ENCODE results near the gene ADCY9. TPM values are rescaled to one million over a fixed set of nuclear protein-coding genes. Genes with fewer than 3 reads are reported as not detected.

ADCY9 gene
- total RNA-seq, 2 experiments from 2014 or later = 6.5 to 7.1 TPM

DNA sequence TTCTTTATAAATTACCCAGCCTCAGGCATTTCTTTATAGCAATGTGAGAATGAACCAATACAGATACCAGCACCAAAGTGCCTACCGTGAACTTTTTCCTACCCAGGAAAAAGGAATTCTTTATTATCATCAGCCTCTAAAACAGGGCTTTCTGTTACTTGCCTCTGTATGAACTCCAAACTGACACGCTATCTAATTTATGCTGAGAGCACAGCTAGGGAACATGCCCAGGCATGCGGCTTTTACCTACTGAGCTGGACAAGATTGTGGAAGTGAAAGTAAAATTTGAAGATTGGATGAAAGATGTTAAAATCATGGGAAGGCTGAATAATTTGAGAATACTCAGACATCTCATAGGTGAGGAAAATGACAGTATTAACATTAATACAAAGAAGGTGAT lies 24.4 kb upstream of the ADCY9 start:
- Mint-ChIP-seq H3K9me3 (no peaks in the 10 kb centered on the region), H3K27ac (peak overlapping the region; percentile 59), H3K4me1 (ENCODE audit: low read depth) (peaks cover 8% of the 10 kb centered on the region), H3K27me3 (ENCODE audit: low read depth) (peaks cover 4% of the 10 kb centered on the region), H3K4me3 (no peak overlapping the region), H3K36me3 (ENCODE audit: low read depth) (no peaks in the 10 kb centered on the region)
- peak; percentile 18 for DNase-seq
- CTCF ChIA-PET = no interaction called here
- intact Hi-C loops (cut with micrococcal nuclease) = no loop called here

GRCh38 chr16:4139968-4140367 lies 23.7 kb upstream of the ADCY9 start:
- intact Hi-C loops (cut with micrococcal nuclease) = no loop called here
- H3K27me3 Mint-ChIP-seq (ENCODE audit: low read depth) = peaks cover 4% of the 10 kb centered on the region
- H3K4me3 Mint-ChIP-seq = no peak overlapping the region
- CTCF ChIA-PET = no interaction called here
- no peaks in the 10 kb centered on the region for H3K36me3 Mint-ChIP-seq (ENCODE audit: low read depth)
- no peaks in the 10 kb centered on the region for H3K9me3 Mint-ChIP-seq
- peak overlapping the region; percentile 59 for H3K27ac Mint-ChIP-seq
- H3K4me1 Mint-ChIP-seq (ENCODE audit: low read depth) = peaks cover 8% of the 10 kb centered on the region
- DNase-seq = no peak

DNA sequence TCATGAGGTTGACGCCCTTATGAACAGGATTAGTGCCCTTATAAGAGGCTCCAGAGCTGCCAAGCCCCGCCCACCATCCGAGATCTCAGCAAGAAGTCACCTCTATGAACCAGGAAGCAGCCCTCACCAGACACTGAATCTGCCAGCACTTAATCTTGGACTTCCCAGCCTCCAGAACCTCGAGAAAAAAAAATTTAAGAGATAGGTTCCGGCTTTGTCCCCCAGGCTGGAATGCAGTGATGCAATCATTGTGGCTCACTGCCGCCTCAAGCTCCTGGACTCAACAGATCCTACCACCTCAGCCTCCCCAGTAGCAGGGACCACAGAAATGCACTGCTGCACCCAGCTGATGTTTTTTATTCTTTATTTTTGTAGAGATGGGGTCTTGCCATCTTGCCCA lies 22.5 kb upstream of the ADCY9 start:
- intact Hi-C loops (cut with micrococcal nuclease) = no loop called here
- H3K27ac Mint-ChIP-seq = no peak overlapping the region
- DNase-seq = no peak
- H3K36me3 Mint-ChIP-seq (ENCODE audit: low read depth) = no peaks in the 10 kb centered on the region
- H3K4me1 Mint-ChIP-seq (ENCODE audit: low read depth) = peaks cover 8% of the 10 kb centered on the region
- H3K27me3 Mint-ChIP-seq (ENCODE audit: low read depth) = peaks cover 4% of the 10 kb centered on the region
- H3K9me3 Mint-ChIP-seq = no peaks in the 10 kb centered on the region
- H3K4me3 Mint-ChIP-seq = no peak overlapping the region
- CTCF ChIA-PET = no interaction called here

DNA sequence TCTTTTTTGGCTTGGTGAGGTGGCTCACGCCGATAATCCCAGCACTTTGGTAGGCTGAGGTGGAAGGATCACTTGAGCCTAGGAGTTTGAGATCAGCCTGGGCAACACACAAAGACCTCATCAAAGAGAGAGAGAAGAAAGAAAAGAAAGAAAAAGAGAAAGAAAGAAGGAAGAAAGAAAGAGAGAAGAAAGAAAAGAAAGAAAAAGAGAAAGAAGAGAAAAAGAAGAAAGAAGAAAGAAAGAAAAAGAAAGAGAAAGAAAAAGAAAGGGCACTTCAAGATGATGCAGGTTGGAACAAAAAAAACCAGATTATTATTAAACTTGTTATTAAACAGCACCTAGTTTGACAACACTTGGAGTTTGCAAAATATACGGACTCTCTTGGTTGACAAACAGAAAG lies 21.2 kb upstream of the ADCY9 start:
- H3K9me3 Mint-ChIP-seq = no peaks in the 10 kb centered on the region
- H3K36me3 Mint-ChIP-seq (ENCODE audit: low read depth) = no peaks in the 10 kb centered on the region
- CTCF ChIA-PET = no interaction called here
- intact Hi-C loops (cut with micrococcal nuclease) = no loop called here
- peaks cover 7% of the 10 kb centered on the region for H3K4me1 Mint-ChIP-seq (ENCODE audit: low read depth)
- H3K4me3 Mint-ChIP-seq = no peak overlapping the region
- H3K27ac Mint-ChIP-seq = no peak overlapping the region
- DNase-seq = no peak
- peaks cover 4% of the 10 kb centered on the region for H3K27me3 Mint-ChIP-seq (ENCODE audit: low read depth)

GRCh38 chr16:4136229-4136813 lies 20.1 kb upstream of the ADCY9 start:
- Mint-ChIP-seq H3K4me1 (ENCODE audit: low read depth) (peaks cover 5% of the 10 kb centered on the region), H3K9me3 (no peaks in the 10 kb centered on the region), H3K36me3 (ENCODE audit: low read depth) (no peaks in the 10 kb centered on the region), H3K4me3 (no peak overlapping the region), H3K27ac (no peak overlapping the region), H3K27me3 (ENCODE audit: low read depth) (peaks cover 2% of the 10 kb centered on the region)
- CTCF ChIA-PET = interaction anchor here (0.6 kb wide), 1 partner anchor 95 kb away, joined by 5 read pairs; no protein-coding TSS in a partner anchor
- no peak for DNase-seq
- intact Hi-C loops (cut with micrococcal nuclease) = no loop called here

DNA sequence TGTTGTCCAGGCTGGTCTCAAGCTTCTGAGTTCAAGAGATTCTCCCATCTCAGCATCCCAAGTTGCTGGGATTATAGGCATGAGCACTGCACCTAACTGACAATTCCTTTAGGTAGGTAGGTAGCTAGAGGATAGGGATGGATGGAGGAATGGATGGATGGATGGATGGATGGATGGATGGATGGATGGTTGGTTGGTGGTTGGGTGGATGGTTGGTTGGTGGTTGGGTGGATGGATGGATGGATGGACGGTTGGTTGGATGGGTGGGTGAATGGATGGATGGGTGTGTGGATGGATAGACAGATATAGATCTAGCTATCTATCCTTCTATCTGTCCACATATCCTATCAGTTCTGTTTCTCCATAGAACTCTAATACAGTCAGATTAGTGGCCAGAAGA lies 19.3 kb upstream of the ADCY9 start:
- Mint-ChIP-seq H3K4me3 (no peak overlapping the region), H3K9me3 (no peaks in the 10 kb centered on the region), H3K27me3 (ENCODE audit: low read depth) (peaks cover 2% of the 10 kb centered on the region), H3K27ac (no peak overlapping the region), H3K4me1 (ENCODE audit: low read depth) (peaks cover 2% of the 10 kb centered on the region), H3K36me3 (ENCODE audit: low read depth) (no peaks in the 10 kb centered on the region)
- no peak for DNase-seq
- intact Hi-C loops (cut with micrococcal nuclease) = no loop called here
- CTCF ChIA-PET = no interaction called here

DNA sequence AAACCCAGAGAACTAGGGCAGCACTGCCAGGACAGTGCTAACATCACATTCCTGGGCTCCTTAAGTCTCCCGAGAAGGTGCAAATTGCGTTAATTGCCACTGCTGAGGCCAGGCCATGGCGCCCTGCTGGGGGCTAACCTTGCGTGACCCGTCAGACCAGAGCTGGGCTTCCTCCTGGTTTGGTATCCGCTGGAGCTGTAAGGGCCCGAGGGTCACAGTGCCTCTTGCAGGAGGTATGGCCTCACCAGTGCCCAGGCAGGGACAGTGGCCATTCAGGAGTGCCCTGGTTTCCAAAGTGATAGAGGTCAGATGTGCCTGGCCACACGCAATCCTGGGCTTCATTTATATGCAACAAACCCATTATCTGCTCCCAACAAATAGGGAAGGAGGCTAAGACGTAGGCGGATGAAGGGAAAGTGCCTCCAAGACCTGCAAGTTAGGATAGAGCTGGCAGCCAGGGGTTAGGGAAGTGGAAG lies 17.7 kb upstream of the ADCY9 start:
- Mint-ChIP-seq H3K4me1 (ENCODE audit: low read depth) (no peaks in the 10 kb centered on the region), H3K27ac (no peak overlapping the region), H3K36me3 (ENCODE audit: low read depth) (no peaks in the 10 kb centered on the region), H3K9me3 (no peaks in the 10 kb centered on the region), H3K27me3 (ENCODE audit: low read depth) (no peaks in the 10 kb centered on the region), H3K4me3 (no peak overlapping the region)
- CTCF ChIA-PET = no interaction called here
- intact Hi-C loops (cut with micrococcal nuclease) = no loop called here
- DNase-seq = no peak

DNA sequence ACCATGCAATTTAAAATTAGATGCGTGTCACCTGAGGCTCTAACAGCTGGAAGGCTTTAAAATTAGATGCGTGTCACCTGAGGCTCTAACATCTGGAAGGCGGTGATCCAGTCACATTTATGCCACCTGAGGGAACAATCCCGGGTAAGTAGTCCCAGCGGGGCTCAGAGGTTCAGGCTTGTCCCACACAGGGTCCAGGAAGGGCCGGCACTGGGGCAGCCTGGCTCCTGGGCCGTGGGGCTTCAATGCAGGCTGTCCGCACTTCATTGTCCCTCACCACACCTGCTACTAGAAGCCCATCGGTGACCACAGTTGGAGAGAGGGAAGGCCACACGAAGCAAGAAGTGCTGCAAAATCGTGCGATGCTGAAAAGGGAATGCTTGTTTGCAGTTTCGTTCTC lies 15.4 kb upstream of the ADCY9 start:
- CTCF ChIA-PET = interaction anchor here (0.6 kb wide), 1 partner anchor 26 kb away, joined by 3 read pairs; no protein-coding TSS in a partner anchor
- Mint-ChIP-seq H3K4me1 (ENCODE audit: low read depth) (no peaks in the 10 kb centered on the region), H3K36me3 (ENCODE audit: low read depth) (no peaks in the 10 kb centered on the region), H3K9me3 (no peaks in the 10 kb centered on the region), H3K27ac (no peak overlapping the region), H3K4me3 (no peak overlapping the region), H3K27me3 (ENCODE audit: low read depth) (no peaks in the 10 kb centered on the region)
- DNase-seq = no peak
- intact Hi-C loops (cut with micrococcal nuclease) = no loop called here

GRCh38 chr16:4124535-4125294 lies 8.5 kb upstream of the ADCY9 start:
- CTCF ChIA-PET = no interaction called here
- intact Hi-C loops (cut with micrococcal nuclease) = no loop called here
- no peak overlapping the region for H3K27ac Mint-ChIP-seq

DNA sequence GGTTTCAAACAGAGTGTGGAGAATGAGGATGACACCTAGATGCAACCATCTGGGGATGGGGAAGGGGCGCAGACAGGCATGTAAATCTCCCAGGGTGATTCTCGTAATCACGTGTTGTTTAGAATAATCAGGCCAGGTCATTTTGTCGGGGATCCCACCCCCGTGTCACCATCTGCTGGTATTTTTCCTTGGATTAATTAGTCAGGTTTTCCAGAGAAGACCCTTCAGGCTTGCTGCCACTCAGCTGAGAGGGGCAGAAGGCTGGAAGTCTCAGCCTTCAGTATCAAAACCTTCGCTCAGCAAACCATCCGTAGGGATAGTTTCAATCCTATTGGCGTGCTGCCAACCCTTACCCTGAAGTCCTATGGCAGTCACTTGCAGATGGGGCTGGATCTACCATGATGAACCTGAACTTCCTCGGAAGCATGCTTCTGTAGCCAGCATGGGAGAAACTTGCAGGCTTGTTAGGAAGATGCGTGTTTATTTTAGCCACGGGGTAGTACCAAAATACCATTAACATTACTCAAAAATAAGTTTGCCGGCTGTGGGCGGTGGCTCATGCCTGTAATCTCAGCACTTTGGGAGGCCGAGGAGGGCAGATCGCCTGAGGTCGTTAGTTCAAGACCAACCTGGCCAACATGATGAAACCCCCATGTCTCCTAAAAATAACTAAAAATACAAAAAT lies 7.5 kb upstream of the ADCY9 start:
- Mint-ChIP-seq H3K9me3 (no peaks in the 10 kb centered on the region), H3K4me1 (ENCODE audit: low read depth) (no peaks in the 10 kb centered on the region), H3K27me3 (ENCODE audit: low read depth) (peaks cover 2% of the 10 kb centered on the region), H3K36me3 (ENCODE audit: low read depth) (no peaks in the 10 kb centered on the region), H3K4me3 (no peak overlapping the region), H3K27ac (no peak overlapping the region)
- intact Hi-C loops (cut with micrococcal nuclease) = no loop called here
- CTCF ChIA-PET = no interaction called here
- DNase-seq = no peak

More at GRCh38 chr16:4124535-4125294, 8.5 kb upstream of the ADCY9 start:
- Mint-ChIP-seq H3K27me3 (ENCODE audit: low read depth) (peaks cover 2% of the 10 kb centered on the region), H3K4me3 (no peak overlapping the region), H3K36me3 (ENCODE audit: low read depth) (no peaks in the 10 kb centered on the region), H3K9me3 (no peaks in the 10 kb centered on the region), H3K4me1 (ENCODE audit: low read depth) (no peaks in the 10 kb centered on the region)
- DNase-seq = no peak

DNA sequence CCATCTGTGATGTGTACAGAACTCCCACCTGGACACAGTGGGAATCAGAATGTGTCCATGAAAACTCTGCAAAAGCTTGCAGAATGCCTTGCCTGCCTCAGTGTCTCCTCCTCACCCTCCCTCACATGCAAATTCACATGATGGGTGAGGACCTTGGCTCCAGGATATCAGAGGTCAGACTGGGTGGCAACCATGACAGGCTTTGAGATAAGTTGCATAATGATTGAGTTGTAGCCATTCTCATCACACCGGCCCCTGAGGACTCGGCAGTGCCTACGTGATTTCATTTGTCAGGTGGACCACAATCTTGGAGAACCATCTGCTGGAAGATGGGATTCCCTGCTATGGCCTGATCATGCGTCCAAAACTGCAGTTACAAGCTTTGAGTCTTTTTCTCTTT lies 3.9 kb upstream of the ADCY9 start:
- Mint-ChIP-seq H3K4me1 (ENCODE audit: low read depth) (peaks cover 6% of the 10 kb centered on the region), H3K27ac (no peak overlapping the region), H3K9me3 (no peaks in the 10 kb centered on the region), H3K27me3 (ENCODE audit: low read depth) (peaks cover 4% of the 10 kb centered on the region), H3K36me3 (ENCODE audit: low read depth) (no peaks in the 10 kb centered on the region), H3K4me3 (no peak overlapping the region)
- CTCF ChIA-PET = interaction anchor here (0.6 kb wide), 1 partner anchor 85 kb away, joined by 3 read pairs; no protein-coding TSS in a partner anchor
- intact Hi-C loops (cut with micrococcal nuclease) = no loop called here
- no peak for DNase-seq

DNA sequence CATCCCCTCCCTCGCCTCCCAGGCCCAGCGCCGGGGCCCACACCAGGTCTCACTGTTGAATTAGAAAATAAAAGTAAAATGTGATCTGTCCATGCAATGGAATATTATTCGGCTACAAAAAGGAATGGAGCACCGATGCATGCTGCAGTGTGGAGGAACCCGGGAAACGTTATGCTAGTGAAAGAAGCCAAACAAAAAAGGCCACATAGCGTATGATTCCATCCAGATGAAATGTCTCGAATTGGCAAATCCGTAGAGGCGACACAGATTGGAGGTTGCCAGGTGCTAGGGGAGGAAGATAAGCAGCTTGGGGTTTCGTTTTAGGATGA lies 972 bp upstream of the ADCY9 start:
- Mint-ChIP-seq H3K27ac (no peak overlapping the region), H3K27me3 (ENCODE audit: low read depth) (peaks cover 2% of the 10 kb centered on the region), H3K36me3 (ENCODE audit: low read depth) (peaks cover 8% of the 10 kb centered on the region), H3K9me3 (no peaks in the 10 kb centered on the region), H3K4me1 (ENCODE audit: low read depth) (peaks cover 33% of the 10 kb centered on the region), H3K4me3 (peak overlapping the region; percentile 86)
- DNase-seq = no peak
- CTCF ChIA-PET = interaction anchor here (2.9 kb wide), 1 partner anchor 136 kb away, joined by 13 read pairs; no protein-coding TSS in a partner anchor
- intact Hi-C loops (cut with micrococcal nuclease) = loop anchor here (5.0 to 10.0 kb wide), 2 partner anchors 65 to 132 kb away; no protein-coding TSS in a partner anchor
